Measurements from ENCODE around the gene EPS15. TPM values are rescaled to one million over a fixed set of nuclear protein-coding genes. Genes with fewer than 3 reads are reported as not detected.

The EPS15 gene
- total and polyA plus RNA-seq, 2 of the 8 experiments (the other 6 are each of a cell fraction or from before 2014, with no cell fraction given): 15.9 to 57.2 TPM

GRCh38 chr1:51504806-51505525 lies 14.1 kb downstream of the EPS15 start:
- H4K20me1 ChIP-seq (replicated peaks in 1 of 2; ENCODE audit: control insufficient read depth in 1 of 2, insufficient read depth in 2 of 2, low read length in 2 of 2): no peaks in the 10 kb centered on the region
- H3K27me3 ChIP-seq (replicated peaks in 1 of 4; ENCODE audit: control insufficient read depth in 3 of 4, extremely low read depth in 1 of 4, insufficient read depth in 3 of 4, low read length in 3 of 4): no peaks in the 10 kb centered on the region
- no peak overlapping the region for H2BK15ac ChIP-seq (ENCODE audit: low read length)
- no peak overlapping the region for H2AFZ ChIP-seq (ENCODE audit: low read length)
- H3K23ac ChIP-seq (ENCODE audit: insufficient read length): no peak overlapping the region
- H2BK20ac ChIP-seq (ENCODE audit: low read length): no peak overlapping the region
- H3K14ac ChIP-seq (ENCODE audit: insufficient read length): no peak overlapping the region
- no peak overlapping the region for H3K18ac ChIP-seq (ENCODE audit: extremely low read depth, low read length)
- no peak overlapping the region for H4K5ac ChIP-seq (ENCODE audit: insufficient read length, low read depth, low read length)
- peaks cover 0 to 20% of the 10 kb centered on the region in 2 experiments; a peak in 2 of 4 replicates for H3K79me2 ChIP-seq (ENCODE audit: control insufficient read depth in 1 of 2, insufficient read depth in 2 of 2, low read length in 2 of 2)
- FAIRE-seq (no peak), DNase-seq (ENCODE audit: low read depth in 1 of 2, low spot score in 2 of 2) (no peak)
- no peak overlapping the region for H3K4ac ChIP-seq (replicated peaks; ENCODE audit: insufficient read length, low read depth, low read length)
- no peak overlapping the region for H4K8ac ChIP-seq (ENCODE audit: extremely low read depth, insufficient read depth, low read length)
- H3K9me3 ChIP-seq (ENCODE audit: insufficient read depth in 2 of 2, low read depth in 1 of 2, low read length in 1 of 2): no peaks in the 10 kb centered on the region
- no peak overlapping the region for H2BK120ac ChIP-seq (replicated peaks; ENCODE audit: low read depth, low read length)
- ChIA-PET POLR2A (ENCODE audit: partially characterized antibody) (interaction anchor here (1.1 kb wide), 1 partner anchor 19 kb away, joined by 3 read pairs; no protein-coding TSS in a partner anchor), CTCF (ENCODE audit: partially characterized antibody) (interaction anchor here (0.7 kb wide), 1 partner anchor 16 kb away, joined by 3 read pairs; no protein-coding TSS in a partner anchor)
- no peak overlapping the region for H3K27ac ChIP-seq (ENCODE audit: low read depth, low read length)
- H3K9ac ChIP-seq (replicated peaks in 1 of 4; ENCODE audit: extremely low read depth in 1 of 4, low read depth in 3 of 4, low read length in 3 of 4): no peak overlapping the region; a peak in 1 of 7 replicates
- H3K4me2 ChIP-seq (ENCODE audit: insufficient read depth in 1 of 2, low read depth in 2 of 2, low read length in 2 of 2): no peak overlapping the region
- H3K4me1 ChIP-seq (replicated peaks in 1 of 4; ENCODE audit: control insufficient read depth in 3 of 4, insufficient read depth in 4 of 4, low read length in 3 of 4): no peaks in the 10 kb centered on the region
- H2BK5ac ChIP-seq (ENCODE audit: low read depth, low read length): no peak overlapping the region
- no peak overlapping the region for H2BK12ac ChIP-seq (ENCODE audit: low read depth, low read length)
- no peak overlapping the region for H2AK5ac ChIP-seq (ENCODE audit: low read depth, low read length)
- no peak overlapping the region for H3K56ac ChIP-seq (replicated peaks; ENCODE audit: insufficient read length, low read depth, low read length)
- H3K79me1 ChIP-seq (ENCODE audit: low read depth, low read length): peaks cover 3% of the 10 kb centered on the region; the same call in 1 of the 2 replicates
- H4K91ac ChIP-seq (replicated peaks; ENCODE audit: insufficient read length, low read length): no peak overlapping the region
- H3K4me3 ChIP-seq (ENCODE audit: extremely low read depth in 1 of 4, insufficient read depth in 2 of 4, low read depth in 3 of 4, low read length in 4 of 4): no peak overlapping the region
- TF ChIP-seq BCL11A (IDR thresholded peaks at IDR 0.05; ENCODE audit: low read depth in 2 of 2, low read length in 2 of 2) (no peak), ATF3 (IDR thresholded peaks at IDR 0.05; ENCODE audit: insufficient read depth, low read depth, low read length) (no peak), TCF12 (IDR thresholded peaks at IDR 0.05; ENCODE audit: low read depth, low read length) (no peak), SP4 (IDR thresholded peaks at IDR 0.05; ENCODE audit: low read length) (no peak), NRF1 (IDR thresholded peaks at IDR 0.05; ENCODE audit: low read depth, low read length) (no peak), SUZ12 (IDR thresholded peaks at IDR 0.05; ENCODE audit: low read length) (no peak), RXRA (IDR thresholded peaks at IDR 0.05; ENCODE audit: insufficient read depth, low read depth, low read length) (no peak), YY1 (IDR thresholded peaks at IDR 0.05; ENCODE audit: low read depth, low read length) (no peak), SP1 (IDR thresholded peaks at IDR 0.05; ENCODE audit: low read depth, low read length) (no peak)
- no peaks in the 10 kb centered on the region for H3K23me2 ChIP-seq (ENCODE audit: low read depth, low read length)
- 92% methylated on average over 11 of the region's 11 CpGs; no CpG with 5 or more reads in 1 of the 2 experiments for WGBS, 2 experiments (ENCODE audit: extremely low coverage in 1 of 2, insufficient coverage in 1 of 2, insufficient read length in 1 of 2, insufficient replicate concordance in 2 of 2, low coverage in 1 of 2, low lambda C conversion rate in 2 of 2, missing lambda C conversion rate in 1 of 2)
- no peaks in the 10 kb centered on the region; a peak in 2 of 8 replicates for H3K36me3 ChIP-seq (ENCODE audit: control insufficient read depth in 2 of 4, insufficient read depth in 4 of 4, low read length in 3 of 4)

Measured in H1 (cell line).